Retinal pigment epithelial cell (primary cell): ENCODE measurements around the gene PPP2R5D.

Experiments used
- DNase-seq: peaks from one replicate; pipeline ENCODE4 v3.0.0-alpha.2; 2010; ENCODE audit warnings: low read depth
- H3K4me3 ChIP-seq: 2 replicates; pipeline ENCODE4 v1.5.1; 2011; ENCODE audit warnings: mild to moderate bottlenecking, low read length, control low read depth, moderate library complexity
- CTCF ChIP-seq: conservative IDR thresholded peaks from 2 replicates; pipeline ENCODE4 v1.5.1; 2011; ENCODE audit warnings: low read depth, low read length, control low read depth, inconsistent platforms

Gene PPP2R5D

DNA sequence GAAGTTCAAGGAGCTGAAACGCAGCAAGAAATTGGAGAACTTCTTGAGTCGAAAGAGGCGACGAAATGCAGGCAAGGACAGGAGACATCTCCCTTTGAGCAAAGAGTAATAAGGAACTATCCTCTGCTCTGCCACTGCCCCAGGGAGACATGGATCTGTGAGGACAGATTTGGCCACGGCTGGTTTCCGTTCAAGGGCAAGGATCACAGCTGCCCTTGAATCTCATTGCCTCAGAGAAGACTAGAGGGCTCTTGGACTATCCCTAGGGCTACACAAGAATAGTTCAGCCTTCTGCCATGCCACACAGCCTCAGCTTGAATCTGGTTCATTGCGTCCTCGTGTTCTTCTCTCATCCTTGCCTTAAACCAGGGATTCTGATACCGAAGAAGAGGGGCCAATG lies 44.8 kb downstream of the PPP2R5D start:
- no peak for TF ChIP-seq CTCF
- no peak for DNase-seq
- H3K4me3 ChIP-seq: no peak overlapping the region

DNA sequence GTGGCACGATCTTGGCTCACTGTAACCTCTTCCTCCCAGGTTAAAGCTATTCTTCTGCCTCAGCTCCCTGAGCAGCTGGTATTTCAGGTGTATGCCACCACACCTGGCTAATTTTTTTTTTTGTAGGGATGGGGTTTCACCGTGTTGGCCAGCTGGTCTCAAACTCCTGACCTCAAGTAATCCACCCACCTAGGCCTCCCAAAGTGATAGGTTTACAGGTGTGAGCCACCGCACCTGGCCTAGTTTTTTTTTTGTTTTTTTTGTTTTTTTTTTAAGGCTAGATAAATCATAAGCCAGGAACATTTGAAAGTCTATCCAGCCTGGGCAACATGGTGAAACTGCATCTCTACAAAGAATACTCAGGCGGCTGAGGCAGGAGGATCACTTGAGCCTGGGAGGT lies 48.0 kb downstream of the PPP2R5D start:
- no peak for DNase-seq
- no peak for TF ChIP-seq CTCF
- no peak overlapping the region for H3K4me3 ChIP-seq

DNA sequence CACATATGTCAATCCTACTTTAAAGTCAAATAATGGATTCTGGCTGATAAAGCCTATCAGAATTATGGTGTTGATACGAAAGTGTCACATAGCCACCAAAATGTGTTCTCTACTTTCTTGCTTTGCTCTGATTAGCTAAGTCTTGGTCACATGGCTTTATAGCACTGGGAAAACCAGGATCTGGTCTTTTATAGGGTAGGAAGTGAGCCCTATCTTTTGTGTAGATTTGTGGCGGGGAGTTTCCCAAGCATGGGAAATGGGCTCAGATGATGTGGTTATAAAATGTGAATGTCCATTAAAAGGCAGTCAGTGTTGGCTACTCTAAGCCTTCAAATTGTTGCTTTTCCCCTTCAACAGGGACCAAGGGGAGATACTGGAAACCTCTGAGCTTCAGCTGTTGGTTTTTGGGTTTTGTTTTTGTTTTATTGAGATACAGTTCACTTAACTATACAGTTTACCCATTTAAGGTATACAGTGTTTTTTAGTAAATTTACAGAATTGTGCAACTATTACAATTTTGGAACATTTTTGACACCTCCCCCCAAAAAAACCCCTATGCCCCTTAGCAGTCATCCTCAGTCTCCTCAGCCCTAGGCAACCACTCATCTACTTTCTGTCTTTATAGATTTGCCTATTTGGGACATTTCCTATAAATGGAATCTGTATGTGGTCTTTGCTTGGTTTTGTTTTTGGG lies 49.3 kb downstream of the PPP2R5D start:
- H3K4me3 ChIP-seq: no peak overlapping the region
- no peak for DNase-seq

DNA sequence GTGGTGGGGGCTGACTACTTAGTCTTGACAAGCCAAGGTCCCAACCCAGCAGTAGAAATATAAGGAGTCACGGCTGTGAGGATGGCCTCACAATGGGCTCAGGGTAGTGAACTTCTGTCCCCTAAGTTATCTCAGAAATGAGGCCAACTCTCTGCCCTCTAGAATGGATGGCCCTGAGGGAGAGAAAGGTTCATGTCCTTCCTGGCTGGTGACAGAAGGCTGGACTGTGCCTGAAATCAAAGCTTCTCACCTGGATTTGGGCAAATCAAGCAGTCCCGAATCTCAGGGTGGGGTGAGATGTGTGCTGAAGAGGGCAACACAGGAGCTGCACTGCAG lies 49.8 kb downstream of the PPP2R5D start:
- H3K4me3 ChIP-seq: no peak overlapping the region

More for the DNA sequence above, 49.3 kb downstream of the PPP2R5D start:
- no peak for TF ChIP-seq CTCF

DNA sequence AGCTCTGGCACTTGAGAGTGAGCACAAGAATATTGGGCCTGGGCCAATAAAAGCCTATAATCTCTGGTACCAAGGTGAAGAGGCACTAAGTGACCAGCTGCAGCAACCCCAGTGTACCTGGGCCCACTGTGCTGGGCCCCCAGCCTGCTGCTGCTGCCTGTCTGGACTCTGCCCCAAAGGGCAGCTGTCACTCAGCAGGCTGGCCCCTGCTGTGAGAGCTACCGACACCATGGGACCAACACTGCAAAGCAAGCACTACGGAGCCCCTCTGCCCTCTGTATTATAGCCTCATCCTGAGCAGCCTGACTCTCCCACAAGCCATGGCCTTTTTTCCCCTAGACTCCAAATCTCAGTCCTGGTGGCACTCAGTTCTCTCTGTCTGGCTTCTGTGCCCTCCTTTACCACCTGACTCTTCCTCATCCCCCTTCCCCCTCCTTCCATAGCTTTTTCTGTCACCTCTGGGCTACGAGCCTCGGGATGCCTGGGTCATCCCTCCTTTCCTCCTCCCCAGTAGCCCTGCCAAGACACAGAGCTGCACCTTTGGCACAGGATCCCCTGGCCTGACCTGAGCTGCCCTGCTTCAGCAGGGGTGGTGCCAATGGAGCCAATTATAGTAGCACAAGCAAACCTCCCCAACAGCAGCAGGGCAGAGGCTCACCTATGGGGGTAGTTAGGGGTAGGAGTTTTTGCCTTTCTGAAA lies 51.3 kb downstream of the PPP2R5D start:
- DNase-seq: no peak
- TF ChIP-seq CTCF: no peak
- H3K4me3 ChIP-seq: no peak overlapping the region

More for the DNA sequence above, 49.8 kb downstream of the PPP2R5D start:
- no peak for DNase-seq
- no peak for TF ChIP-seq CTCF

- DNase-seq: no peak
- H3K4me3 ChIP-seq: no peak overlapping the region
- TF ChIP-seq CTCF: no peak
Observed at GRCh38 chr6:43036712-43037111, 52.3 kb downstream of the PPP2R5D start.

DNA sequence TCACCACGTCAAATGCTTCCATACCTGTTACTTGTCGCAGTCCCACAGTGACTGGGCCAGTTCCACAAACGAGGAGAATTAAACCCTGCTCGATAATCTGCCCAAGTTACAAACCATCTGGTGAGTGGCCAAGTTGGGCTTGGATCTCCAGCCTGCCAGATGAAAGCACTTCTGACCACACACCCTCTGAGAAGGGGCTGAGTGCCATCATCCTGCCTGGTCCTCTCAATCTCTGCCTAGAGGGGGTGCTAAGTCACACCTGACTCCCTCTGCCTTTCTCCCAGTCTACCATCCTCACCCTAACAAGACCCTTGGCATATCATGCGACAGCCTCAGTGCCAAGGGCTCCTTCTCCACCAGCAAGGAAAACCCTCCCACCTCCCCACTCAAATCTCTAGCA lies 52.8 kb downstream of the PPP2R5D start:
- no peak for DNase-seq
- H3K4me3 ChIP-seq: no peak overlapping the region
- TF ChIP-seq CTCF: no peak
